Erythroblast (primary cell): ENCODE results near the gene FLAD1.
"Not testable (repeated sequence)": the region's sequence is repeated elsewhere in the genome, so short reads cannot be mapped to it uniquely, and the experiment has no call there.

ENCODE experiments used
- DNase-seq, 2 experiments: peaks; one replicate each; lab custom pipeline; 2025; lab: John Stamatoyannopoulos, UW
- GATA1 ChIP-seq: IDR thresholded peaks from 2 replicates; pipeline ENCODE4 v1.6.1; 2011; ENCODE audit warnings: low read depth, mild to moderate bottlenecking, control low read depth, low read length, moderate library complexity
- POLR2A ChIP-seq: IDR thresholded peaks from 2 replicates; pipeline ENCODE4 v1.6.1; 2011; ENCODE audit warnings: mild to moderate bottlenecking, low read length

Gene FLAD1

DNA sequence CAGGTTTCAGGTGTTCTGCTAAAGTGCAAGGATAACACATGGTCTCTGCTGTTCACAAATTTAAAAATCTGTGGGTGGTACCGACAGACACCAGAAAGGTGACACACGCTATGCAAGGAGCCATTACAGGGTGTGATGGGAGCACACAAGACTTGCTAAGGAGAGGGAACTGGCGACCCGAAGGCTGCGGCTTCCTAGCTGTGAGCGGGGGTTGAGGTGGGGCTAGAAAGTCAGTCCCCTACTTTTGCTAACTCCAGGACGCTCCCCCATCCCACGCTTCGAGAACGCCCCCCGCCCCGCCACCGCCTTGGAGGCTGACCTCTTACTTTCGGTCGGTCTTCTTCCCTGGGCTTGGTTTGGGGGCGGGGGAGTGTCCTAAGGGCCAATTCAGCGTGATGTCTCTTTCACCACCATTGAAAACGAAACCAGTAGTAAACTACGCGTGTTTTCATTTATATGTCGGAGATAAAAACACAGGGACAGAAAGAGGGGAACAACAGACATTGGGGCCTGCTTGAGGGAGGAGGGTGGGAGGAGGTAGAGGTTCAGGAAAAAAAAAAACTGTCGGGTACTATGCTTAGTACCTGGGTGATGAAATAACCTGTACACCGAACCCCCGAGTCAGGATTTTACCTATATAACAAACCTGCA, 7.6 kb upstream of the FLAD1 start:
- peak; percentile 73 to 83 for DNase-seq

DNA sequence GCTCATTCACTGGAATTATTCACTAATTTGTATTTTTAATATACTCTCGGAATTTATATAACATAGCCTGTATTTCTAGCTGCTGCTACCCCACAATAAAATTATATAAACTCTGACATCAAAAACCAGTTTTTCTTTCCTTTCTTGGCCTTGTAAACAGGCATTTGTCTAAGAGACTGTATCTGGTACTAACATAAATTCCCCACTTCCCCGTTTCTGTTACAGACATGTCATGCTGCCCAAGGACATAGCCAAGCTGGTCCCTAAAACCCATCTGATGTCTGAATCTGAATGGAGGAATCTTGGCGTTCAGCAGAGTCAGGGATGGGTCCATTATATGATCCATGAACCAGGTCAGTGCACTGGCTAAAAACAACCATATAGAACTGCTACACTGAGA, 5.4 kb upstream of the FLAD1 start:
- not testable (repeated sequence) for DNase-seq

More for the DNA sequence above, 7.6 kb upstream of the FLAD1 start:
- TF ChIP-seq GATA1 (no peak), POLR2A (no peak)

DNA sequence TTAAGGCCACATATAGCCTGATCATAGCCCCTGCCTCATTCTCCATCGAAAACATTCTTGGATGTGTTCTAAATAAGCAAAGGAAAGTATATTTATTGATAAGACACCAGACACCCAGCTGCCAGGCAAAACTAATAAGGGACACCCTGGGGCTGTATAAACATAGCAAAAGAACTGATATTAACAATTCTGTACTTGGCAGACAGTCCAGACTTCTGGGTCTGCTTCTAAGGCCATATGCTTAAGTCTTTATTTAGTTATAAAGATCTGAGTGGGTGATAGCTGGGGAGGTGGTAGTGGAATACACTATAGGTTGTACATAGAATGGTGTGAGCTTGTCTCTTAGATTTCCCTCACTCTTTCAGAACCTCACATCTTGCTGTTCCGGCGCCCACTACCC, 4.8 kb upstream of the FLAD1 start:
- no peak for DNase-seq
- no peak for TF ChIP-seq GATA1
- TF ChIP-seq POLR2A: no peak

DNA sequence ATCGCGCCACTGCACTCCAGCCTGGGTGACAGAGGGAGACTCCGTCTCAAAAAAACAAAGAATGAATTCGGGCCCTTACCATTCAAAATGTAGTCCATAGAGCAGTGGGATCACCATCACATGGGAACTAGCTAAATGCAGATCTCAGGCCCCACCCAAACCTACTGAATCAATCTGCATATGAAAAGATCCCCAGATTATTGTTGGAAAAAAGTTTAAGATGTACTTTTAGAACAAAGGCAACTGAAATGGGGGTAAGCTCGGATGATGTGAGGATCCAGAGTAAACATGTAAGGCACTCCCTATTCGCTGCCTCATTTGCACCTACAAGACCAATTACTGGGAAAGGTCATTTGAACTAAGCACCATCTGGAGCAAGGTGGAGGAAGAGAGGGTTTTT, 803 bp upstream of the FLAD1 start:
- DNase-seq: no peak
- TF ChIP-seq GATA1: no peak
- no peak for TF ChIP-seq POLR2A

DNA sequence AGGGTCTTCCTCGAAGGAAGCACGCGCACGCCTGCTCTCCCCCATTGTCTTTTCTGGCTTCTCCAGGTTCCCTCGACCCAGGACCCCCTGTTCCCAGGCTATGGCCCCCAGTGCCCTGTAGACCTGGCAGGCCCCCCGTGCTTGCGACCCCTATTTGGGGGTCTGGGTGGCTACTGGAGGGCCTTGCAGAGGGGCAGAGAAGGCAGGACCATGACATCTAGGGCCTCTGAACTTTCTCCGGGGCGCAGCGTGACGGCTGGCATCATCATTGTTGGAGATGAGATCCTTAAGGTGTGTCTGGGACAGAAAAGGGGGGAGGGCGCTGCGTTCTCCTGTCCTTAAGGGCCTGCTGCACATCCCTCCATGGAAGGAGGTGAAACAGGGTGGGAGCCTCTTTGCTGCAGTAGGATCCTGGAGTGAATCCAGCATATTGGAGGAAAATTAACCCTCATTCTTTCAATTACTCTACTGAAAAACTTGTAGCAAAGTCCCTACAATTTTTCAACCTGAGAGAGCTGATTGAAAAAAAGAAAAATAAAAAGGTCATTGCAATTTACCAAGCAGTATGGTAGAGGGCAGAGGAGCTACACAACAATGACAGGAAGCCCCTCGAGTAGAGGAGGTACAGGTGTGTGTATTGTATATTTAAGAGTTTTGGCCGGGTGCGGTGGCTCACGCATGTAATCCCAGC, 777 bp downstream of the FLAD1 start:
- DNase-seq: no peak
- TF ChIP-seq GATA1: no peak

DNA sequence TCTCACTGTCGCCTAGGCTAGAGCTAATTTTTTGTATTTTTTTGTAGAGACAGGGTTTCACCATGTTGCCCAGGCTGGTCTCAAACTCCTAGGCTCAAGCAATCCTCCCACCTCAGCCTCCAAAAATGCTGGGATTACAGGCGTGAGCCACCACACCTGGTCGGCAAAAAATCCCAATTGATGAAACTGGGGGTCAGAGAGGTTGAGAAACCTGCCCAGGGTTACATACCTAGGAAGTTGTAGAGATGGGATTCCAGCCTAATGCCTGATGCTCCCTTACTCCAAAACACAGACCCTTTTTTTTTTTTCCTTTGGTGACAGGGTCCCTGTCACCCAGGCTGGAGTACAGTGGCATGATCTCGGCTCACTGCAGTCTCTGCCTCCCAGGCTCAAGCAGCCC, 3.6 kb downstream of the FLAD1 start:
- not testable (repeated sequence) for DNase-seq

DNA sequence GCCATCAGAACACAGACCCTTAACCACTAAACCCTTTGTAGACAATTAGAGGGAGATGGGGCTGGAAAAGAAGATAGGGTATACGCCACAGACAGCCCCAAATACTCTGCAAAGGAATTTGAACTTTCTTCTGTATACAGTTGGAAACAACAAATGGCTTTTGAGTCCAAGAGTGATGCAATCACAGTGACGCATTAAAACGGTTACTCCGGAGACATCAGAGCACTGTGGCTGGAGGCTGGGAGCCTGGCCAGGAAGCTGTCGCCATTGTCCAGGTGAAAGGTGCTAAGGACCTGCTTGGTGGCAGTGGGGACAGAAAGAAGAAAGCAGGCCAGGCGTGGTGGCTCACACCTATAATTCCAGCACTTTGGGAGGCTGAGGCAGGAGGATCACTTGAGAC, 4.2 kb downstream of the FLAD1 start:
- TF ChIP-seq GATA1: no peak
- no peak for TF ChIP-seq POLR2A
- DNase-seq: no peak

DNA sequence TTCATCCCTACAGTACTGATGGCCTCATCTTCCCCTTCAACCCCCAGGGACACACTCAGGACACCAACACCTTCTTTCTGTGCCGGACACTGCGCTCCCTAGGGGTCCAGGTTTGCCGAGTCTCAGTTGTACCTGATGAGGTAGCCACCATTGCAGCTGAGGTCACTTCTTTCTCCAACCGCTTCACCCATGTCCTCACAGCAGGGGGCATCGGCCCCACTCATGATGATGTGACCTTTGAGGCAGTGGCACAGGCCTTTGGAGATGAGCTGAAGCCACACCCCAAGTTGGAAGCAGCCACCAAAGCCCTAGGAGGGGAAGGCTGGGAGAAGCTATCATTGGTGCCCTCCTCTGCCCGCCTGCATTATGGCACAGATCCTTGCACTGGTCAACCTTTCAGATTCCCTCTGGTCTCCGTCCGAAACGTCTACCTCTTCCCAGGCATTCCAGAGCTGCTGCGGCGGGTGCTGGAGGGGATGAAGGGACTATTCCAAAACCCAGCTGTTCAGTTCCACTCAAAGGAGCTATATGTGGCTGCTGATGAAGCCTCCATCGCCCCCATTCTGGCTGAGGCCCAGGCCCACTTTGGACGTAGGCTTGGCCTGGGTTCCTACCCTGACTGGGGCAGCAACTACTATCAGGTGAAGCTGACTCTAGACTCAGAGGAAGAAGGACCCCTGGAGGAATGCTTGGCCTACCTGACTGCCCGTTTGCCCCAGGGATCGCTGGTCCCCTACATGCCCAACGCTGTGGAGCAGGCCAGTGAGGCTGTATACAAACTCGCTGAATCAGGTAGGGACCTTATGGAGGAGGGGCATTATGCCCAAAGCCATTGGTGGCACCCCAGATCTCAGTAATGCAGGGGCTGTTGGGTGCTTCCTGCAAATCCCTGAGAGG, 5.2 kb downstream of the FLAD1 start:
- TF ChIP-seq GATA1: no peak
- no peak for TF ChIP-seq POLR2A
- DNase-seq: peak; percentile 43 to 57

DNA sequence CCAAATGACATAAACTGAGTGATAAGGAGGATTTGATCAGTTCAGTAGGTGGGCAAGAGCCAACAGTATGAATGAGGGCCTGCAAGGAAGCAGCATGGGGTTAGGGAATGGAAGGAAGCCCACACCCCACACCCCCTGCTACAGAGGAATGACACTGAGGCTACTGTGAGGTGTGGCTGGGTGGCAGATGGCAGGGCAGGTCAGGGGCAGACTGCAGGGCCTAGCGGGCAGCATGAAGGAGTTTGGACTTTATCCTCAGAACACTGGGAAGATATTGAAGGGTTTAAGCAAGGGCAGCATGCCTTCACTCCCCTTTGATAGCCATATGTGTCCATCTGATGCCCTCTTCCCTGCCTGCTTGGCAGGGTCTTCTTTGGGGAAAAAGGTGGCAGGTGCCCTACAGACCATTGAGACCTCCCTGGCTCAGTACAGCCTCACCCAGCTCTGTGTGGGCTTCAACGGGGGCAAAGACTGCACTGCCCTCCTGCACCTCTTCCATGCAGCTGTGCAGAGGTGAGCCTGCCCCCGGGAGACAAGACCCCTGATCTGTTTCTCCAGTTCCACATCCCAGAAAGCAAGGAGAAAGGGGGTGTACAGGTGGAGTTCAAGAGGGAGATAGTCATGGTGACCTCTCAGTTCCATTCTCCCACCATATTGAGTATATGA, 6.2 kb downstream of the FLAD1 start:
- TF ChIP-seq GATA1: no peak
- no peak for TF ChIP-seq POLR2A
- no peak for DNase-seq

DNA sequence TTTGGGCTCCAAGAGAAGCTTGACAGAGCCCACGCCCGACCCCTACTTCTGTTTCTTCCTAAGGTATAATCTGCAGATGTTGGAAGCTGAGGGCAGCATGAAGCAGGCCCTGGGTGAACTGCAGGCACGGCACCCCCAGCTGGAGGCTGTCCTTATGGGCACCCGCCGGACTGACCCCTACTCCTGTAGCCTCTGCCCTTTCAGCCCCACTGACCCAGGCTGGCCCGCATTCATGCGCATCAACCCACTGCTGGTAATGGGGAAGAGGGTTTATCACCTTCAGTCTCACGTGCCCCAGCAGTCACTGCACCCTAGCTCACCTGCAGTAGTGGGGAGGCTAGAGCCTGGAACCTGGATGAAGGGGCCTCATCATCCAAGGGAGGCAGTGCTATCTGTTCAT, 7.1 kb downstream of the FLAD1 start:
- DNase-seq: no peak

DNA sequence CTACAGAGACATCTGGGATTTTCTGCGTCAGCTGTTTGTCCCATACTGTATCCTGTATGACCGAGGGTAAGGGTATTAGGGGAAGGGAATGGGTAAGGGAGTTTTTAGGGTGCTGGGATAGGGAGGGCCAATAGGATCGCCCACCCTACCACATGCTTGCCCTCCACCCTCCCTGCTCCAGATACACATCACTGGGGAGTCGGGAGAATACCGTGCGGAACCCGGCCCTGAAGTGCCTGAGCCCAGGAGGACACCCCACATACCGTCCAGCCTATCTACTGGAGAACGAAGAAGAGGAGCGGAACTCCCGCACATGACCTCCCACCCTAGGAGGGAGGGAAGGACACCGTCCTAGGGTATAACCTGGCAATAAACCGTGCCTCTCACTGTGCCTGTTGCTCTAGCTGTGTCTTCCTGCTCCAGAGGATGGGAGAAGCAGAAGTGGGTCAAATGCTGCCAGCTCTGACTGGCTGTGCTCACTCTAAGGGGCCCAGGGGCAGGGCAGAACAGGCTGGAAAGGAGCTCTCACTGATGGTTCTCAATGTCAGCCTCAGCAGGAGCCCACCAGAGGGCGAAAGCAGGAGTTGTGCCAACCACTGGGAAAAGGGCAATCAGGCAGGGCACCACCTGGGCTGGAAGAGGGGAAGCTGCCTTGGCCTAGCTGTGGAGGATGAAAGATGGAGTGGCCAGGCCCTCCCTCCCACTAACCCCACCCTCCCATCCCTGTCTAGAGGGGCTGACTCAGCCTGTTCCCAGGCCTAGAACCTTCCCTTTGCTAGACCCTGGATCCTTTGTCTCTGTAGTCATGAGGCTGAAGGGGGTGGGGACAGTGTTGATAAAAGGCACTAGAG, 9.8 kb downstream of the FLAD1 start:
- DNase-seq: peak in 1 of 2 experiments; percentile 40
- TF ChIP-seq POLR2A: no peak

More for the DNA sequence above, 7.1 kb downstream of the FLAD1 start:
- no peak for TF ChIP-seq POLR2A
- TF ChIP-seq GATA1: no peak

DNA sequence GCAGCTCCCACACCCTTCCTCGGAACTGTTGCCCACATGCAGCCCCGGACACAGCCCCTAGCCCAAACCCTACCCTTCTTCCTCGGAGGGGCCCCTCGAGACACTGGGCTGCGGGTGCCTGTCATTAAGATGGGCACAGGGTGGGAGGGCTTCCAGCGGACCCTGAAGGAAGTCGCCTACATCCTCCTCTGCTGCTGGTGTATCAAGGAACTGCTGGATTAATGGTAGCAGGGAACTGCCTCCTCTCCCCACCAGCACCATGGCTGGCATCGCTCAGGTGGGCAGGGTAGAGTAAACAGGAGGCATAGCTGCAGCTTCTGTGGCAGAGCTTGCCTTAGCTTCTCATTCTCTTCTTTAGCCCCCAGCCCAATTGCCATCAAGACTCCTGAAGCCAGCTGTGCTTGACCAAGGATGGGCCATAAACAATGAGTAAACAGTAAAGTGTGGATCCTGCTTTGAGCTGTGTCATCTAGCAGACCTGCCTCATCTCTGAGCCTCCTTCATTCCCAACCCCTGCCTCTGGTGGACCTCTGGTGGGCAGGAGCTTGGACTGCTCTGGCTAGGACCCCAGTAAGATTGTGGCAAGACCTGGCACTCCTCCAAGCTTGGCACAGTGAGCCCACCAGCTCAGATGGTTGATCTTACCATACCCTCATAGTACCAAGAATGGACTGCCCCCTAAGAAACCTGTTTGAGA, 10.6 kb downstream of the FLAD1 start, which contains the start of gene LENEP:
LENEP (plus strand) TSS at position 15 of the 697 bp plus-strand sequence; CDS start at position 37, 22 bp downstream.
- TF ChIP-seq POLR2A (no peak), GATA1 (no peak)
- no peak for DNase-seq
